ENCODE measurements around the gene GGT5. TPM values are rescaled to one million over a fixed set of nuclear protein-coding genes. Genes with fewer than 3 reads are reported as not detected.

Gene GGT5
- total RNA-seq: 5.8 and 6.7 TPM in 2 replicates

DNA sequence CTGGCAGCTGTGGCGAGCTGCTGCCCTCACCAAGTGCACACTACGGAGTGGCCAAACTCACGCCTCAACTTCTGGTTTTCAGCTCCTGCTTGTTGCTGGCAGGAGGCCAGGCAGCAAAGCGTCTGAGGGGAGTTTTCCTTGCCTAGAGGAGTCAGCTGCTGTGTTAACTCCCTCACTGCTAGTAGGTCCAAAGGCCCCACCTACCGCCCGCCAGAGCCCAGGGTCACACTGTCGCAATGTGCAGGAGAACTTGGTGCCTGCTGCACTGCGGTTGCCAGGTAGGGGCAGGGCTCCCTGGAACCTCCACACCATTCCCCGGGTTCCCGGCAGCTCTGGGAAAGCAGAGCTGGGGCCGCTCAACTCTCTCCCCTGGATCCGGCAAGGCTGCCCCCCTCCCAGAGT, at the start of gene GGT5:
Gene GGT5 (minus strand): TSS at position 53 of the 402 bp plus-strand sequence. CDS start 357 bp downstream, outside the sequence.

DNA sequence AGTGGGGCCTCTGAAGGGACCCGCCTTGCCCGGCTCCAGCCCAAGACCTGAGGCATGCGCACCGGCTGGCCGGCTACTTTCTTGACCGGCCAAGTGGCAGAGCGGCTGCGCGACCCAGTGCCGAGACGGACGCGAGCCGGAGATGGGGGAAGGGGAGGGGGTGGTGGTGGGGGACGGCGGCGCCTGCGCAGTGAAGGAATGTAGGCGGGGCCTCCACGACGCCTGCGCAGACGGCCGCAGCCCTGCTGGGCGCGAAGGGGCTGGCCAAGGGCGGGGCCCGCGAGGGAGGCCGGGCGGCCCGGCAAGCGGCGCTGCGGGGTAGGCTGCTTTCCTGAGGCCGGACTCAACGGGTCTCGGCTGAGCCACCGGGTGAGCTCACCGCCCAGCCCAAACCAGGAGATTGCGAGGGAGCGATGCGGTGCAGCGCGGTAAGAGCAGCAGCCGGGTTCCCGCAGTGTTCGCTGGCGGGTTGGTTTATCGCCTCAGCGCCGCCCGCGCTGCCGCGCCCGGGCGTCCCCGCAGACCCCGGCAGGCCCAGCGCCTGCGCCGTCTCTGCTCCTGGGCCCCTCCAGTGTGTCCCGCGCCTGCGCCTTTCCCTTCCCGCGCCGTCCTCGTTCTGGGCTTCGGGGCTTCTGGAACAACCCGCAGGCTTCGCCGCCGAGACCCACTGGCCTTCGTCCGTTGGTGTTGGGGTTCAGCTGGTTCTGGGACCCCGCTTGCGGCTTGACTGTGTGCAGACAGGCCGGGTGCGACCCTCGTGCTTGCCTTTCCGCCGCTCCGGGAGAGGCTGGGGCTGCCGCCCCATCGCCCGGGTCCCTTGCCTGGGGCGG, 25.9 kb upstream of the GGT5 start, which contains the start of gene SPECC1L:
Gene SPECC1L (plus strand): TSS at position 276 of the 830 bp plus-strand sequence. CDS start 31,401 bp downstream, outside the sequence.

GRCh38 chr22:24181088-24181995, 63.5 kb downstream of the GGT5 start, which contains the start of gene SUSD2:
Gene SUSD2, plus strand, starts transcription at chr22:24181487. Its CDS starts 33 bp downstream, at chr22:24181520.

Other genes starting within 250 kb of the GGT5 start
- not detected in 2 replicates for gene GSTT4, start 239.6 kb downstream of the GGT5 start, total RNA-seq
- gene CABIN1, start 233.8 kb downstream of the GGT5 start, total RNA-seq: 25.6 and 38.6 TPM in 2 replicates
- 2.8 and 3.7 TPM in 2 replicates for gene SUSD2, start 63.6 kb downstream of the GGT5 start, total RNA-seq
- gene SPECC1L, start 25.7 kb upstream of the GGT5 start, total RNA-seq: 24.3 and 35.4 TPM in 2 replicates
- gene ADORA2A, start 182.5 kb upstream of the GGT5 start, total RNA-seq: 0.71 and 1.1 TPM in 2 replicates